ENCODE results near the gene SSC5D.

SSC5D gene

DNA sequence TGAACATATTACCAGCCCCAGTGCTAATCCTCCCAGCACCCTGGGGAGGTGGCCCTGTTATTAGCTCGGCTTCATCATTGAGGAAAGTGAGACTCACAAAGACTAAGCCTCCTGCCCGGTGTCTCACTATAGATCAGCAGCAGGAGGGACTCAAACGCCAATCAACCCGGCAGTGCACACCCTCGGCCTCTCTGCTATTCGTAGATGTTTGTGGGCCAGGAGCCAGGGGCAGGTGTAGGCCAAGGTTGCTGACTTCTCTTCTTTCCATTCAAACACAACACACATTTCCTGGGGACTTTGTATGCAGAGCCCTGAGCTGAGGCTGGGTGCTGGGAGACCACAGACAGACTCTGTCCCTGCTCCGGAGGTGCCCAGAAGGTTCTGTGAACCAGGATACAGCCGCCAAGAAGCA, 66.5 kb downstream of the SSC5D start:
- DNase-seq (ENCODE audit: low spot score) = no peak

DNA sequence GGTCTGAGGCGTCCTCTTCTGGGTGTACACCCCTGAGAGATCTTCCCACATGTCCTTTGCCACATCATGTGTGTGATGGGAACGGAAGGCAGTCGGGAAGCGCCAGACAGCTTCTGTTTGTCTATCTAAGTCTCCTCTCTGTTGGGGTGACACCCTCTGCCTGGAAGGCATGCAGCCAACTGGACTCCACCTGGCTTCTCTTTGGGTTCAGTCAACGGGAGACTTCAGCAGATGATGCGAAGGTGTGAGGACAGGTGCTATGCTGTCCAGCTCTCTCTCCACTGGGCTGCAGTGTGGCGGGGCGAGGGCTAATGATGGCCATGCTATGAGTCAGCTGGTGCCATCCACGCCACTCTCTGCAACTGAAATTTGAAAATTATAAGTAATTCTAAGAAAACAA, 71.4 kb downstream of the SSC5D start:
- no peak for DNase-seq (ENCODE audit: low spot score)

DNA sequence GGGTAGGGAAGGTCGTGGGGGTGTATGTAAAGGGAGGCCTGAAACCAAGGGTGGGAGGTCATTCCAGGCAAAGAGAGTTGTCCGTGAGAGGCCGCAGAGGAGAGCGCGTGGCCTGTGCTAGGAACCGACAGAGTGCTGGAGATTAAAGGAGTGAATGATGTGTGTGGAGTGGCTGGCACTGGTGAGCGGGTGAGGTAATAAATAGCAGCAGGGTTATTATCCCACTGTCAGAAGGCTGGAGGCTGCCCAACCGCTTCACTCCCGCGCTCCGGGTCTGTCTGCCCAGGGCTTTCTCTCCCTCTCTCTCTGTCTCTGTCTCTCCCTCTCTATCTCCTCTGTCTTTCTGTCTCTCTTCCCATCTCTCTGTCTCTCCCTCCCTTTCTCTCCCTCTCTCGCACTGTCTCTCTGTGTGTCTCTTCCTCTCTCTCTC, 75.0 kb downstream of the SSC5D start:
- DNase-seq (ENCODE audit: low spot score) = no peak

DNA sequence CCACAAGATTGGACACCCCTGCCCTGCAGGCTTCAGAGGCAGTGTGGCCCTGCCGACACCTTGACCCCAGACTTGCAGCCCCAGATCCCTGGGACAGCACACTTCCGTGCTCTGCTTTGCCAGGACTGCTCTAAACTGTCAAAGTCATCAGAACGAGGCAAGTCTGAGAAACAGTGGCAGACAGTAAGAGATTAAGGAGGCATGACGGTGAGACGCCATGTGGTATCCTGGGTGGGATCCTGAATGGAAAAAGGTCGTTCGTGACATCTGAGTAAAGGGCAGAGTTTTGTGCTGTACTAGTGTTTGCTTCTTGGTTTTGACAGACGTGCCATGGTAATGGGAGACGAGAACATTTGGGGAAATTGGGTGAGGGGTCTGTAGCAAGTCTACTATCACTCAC, 78.6 kb downstream of the SSC5D start:
- no peak for DNase-seq (ENCODE audit: low spot score)

- DNase-seq (ENCODE audit: low spot score) = no peak
Measured at GRCh38 chr19:55567708-55568328, 79.6 kb downstream of the SSC5D start.

Data from SK-N-DZ (cell line).